Activated T-cell treated with anti-CD3 and anti-CD28 coated beads, Interleukin-2, amount 50 U/mL, for 4 hours (primary cell): ENCODE results near the gene PTF1A. TPM values are rescaled to one million over a fixed set of nuclear protein-coding genes. Genes with fewer than 3 reads are reported as not detected.
"Not testable (repeated sequence)": the region's sequence is repeated elsewhere in the genome, so short reads cannot be mapped to it uniquely, and the experiment has no call there.

ENCODE experiments used
- ATAC-seq, 2 donors: fragments of 200-7000 bp; cut with Tn5 transposase; one replicate each; pipeline ENCODE4 v1.10.0; 2021
- DNase-seq: peaks from one replicate; pipeline ENCODE4 v3.0.0-alpha.2; 2020
- H3K27me3 Mint-ChIP-seq: one replicate; pipeline ENCODE4 v1.8.0; 2021; ENCODE audit warnings: low read depth, mixed read lengths
- H3K36me3 Mint-ChIP-seq: one replicate; pipeline ENCODE4 v1.8.0; 2022; ENCODE audit warnings: mixed read lengths; ENCODE audit not compliant: insufficient read depth
- H3K4me1 Mint-ChIP-seq: one replicate; pipeline ENCODE4 v1.8.0; 2021; ENCODE audit warnings: low read depth, mixed read lengths
- H3K4me3 Mint-ChIP-seq: one replicate; pipeline ENCODE4 v1.8.0; 2021; ENCODE audit warnings: mild to moderate bottlenecking, moderate library complexity, mixed read lengths
- H3K9me3 Mint-ChIP-seq: one replicate; pipeline ENCODE4 v1.8.0; 2021; ENCODE audit warnings: mixed read lengths
- total RNA-seq, 3 donors: library from RNA; stranded (reverse); gene quantifications; one replicate each; pipeline ENCODE4 v1.2.1, GENCODE V29; 2021

The PTF1A gene
- total RNA-seq, 3 donors from 2014 or later: not detected

GRCh38 chr10:23204773-23205172 lies 12.7 kb downstream of the PTF1A start:
- no peak for ATAC-seq

GRCh38 chr10:23205972-23206642 lies 14.0 kb downstream of the PTF1A start:
- DNase-seq: no peak
- H3K36me3 Mint-ChIP-seq: no peaks in the 10 kb centered on the region
- no peaks in the 10 kb centered on the region for H3K9me3 Mint-ChIP-seq
- ATAC-seq: no peak
- H3K4me1 Mint-ChIP-seq: no peaks in the 10 kb centered on the region
- H3K4me3 Mint-ChIP-seq: no peak overlapping the region
- H3K27me3 Mint-ChIP-seq: peaks cover 48% of the 10 kb centered on the region

More at GRCh38 chr10:23204773-23205172, 12.7 kb downstream of the PTF1A start:
- Mint-ChIP-seq H3K9me3 (no peaks in the 10 kb centered on the region), H3K4me3 (no peak overlapping the region), H3K4me1 (no peaks in the 10 kb centered on the region), H3K36me3 (no peaks in the 10 kb centered on the region), H3K27me3 (peaks cover 57% of the 10 kb centered on the region)
- no peak for DNase-seq

- Mint-ChIP-seq H3K36me3 (no peaks in the 10 kb centered on the region), H3K4me3 (no peak overlapping the region), H3K9me3 (no peaks in the 10 kb centered on the region), H3K4me1 (no peaks in the 10 kb centered on the region), H3K27me3 (peaks cover 21% of the 10 kb centered on the region)
- no peak for DNase-seq
- ATAC-seq: no peak
These were observed 25.4 kb downstream of the PTF1A start for GRCh38 chr10:23217471-23217870.

DNA sequence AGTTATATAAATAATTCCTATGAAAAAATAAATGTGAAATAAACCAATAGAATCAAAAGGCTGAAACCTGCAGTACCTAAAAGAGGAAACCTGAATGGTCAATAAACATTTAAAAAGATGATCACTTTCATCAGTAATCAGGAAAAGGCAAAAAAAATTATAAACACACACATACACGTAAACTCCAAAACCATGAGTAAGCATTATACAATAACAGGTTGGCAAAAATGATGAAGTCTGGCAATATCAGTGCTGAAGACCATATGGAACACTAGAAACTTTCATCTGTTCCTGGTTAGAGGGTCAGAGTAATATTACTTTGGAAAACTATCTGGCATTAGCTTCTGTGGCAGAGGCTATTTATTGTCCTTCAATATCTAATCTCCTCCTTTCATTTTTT lies 38.5 kb downstream of the PTF1A start:
- peaks cover 8% of the 10 kb centered on the region for H3K9me3 Mint-ChIP-seq

DNA sequence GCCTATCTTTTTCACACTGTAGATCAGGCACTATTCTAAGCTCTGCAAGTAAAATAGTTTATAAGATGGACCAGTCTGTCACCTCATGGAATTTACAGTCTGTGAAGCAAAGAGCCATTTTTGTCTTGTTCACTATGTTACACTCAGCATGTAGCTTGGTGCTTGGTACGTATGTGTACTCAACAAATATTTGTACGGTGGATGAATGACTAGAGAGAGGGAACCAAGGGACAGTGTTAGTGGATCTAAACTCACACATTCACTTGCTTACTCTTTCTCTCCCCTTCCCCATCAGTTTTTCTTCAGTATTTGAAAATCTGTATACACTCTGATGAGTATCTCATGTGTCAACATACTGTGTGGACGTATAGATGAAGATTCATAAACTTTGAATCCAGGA lies 45.9 kb downstream of the PTF1A start:
- Mint-ChIP-seq H3K9me3 (peaks cover 16% of the 10 kb centered on the region), H3K4me1 (no peaks in the 10 kb centered on the region), H3K36me3 (no peaks in the 10 kb centered on the region), H3K4me3 (no peak overlapping the region), H3K27me3 (peaks cover 16% of the 10 kb centered on the region)
- ATAC-seq: no peak
- no peak for DNase-seq

More for the DNA sequence above, 38.5 kb downstream of the PTF1A start:
- no peaks in the 10 kb centered on the region for H3K36me3 Mint-ChIP-seq
- DNase-seq (no peak), ATAC-seq (no peak)
- no peak overlapping the region for H3K4me3 Mint-ChIP-seq
- no peaks in the 10 kb centered on the region for H3K4me1 Mint-ChIP-seq
- peaks cover 12% of the 10 kb centered on the region for H3K27me3 Mint-ChIP-seq

- not testable (repeated sequence) for H3K4me1 Mint-ChIP-seq, DNase-seq, H3K4me3 Mint-ChIP-seq, ATAC-seq, H3K36me3 Mint-ChIP-seq
- peaks cover 16% of the 10 kb centered on the region for H3K9me3 Mint-ChIP-seq
- H3K27me3 Mint-ChIP-seq: peaks cover 12% of the 10 kb centered on the region
These were observed 49.7 kb downstream of the PTF1A start for GRCh38 chr10:23241779-23242178.

Other genes starting within 250 kb of the PTF1A start
- 1 to 10 TPM in 2 of 3 donors, under 1 TPM in 1; 0.99 to 1.3 (median 1.1) TPM for gene MSRB2, start 96.7 kb upstream of the PTF1A start, total RNA-seq
- 1 to 10 TPM in 1 of 3 donors, under 1 TPM in 2; 0.42 to 1.1 (median 0.73) TPM for gene C10orf67, start 152.5 kb downstream of the PTF1A start, total RNA-seq
- gene OTUD1, start 246.8 kb downstream of the PTF1A start, total RNA-seq: 10 to 100 TPM; 14.3 to 19.9 (median 19.6) TPM